Activated naive CD4-positive, alpha-beta T cell treated with anti-CD3 and anti-CD28 coated beads, Interleukin-2, amount 50 U/mL, for 16 hours (primary cell): ENCODE measurements around the gene INSC.

Source experiments
- DNase-seq: peaks from one replicate; pipeline ENCODE4 v3.0.0-alpha.2; 2020

The INSC gene

GRCh38 chr11:15224466-15224865 is 109.7 kb downstream of the INSC start:
- DNase-seq, result no peak

DNA sequence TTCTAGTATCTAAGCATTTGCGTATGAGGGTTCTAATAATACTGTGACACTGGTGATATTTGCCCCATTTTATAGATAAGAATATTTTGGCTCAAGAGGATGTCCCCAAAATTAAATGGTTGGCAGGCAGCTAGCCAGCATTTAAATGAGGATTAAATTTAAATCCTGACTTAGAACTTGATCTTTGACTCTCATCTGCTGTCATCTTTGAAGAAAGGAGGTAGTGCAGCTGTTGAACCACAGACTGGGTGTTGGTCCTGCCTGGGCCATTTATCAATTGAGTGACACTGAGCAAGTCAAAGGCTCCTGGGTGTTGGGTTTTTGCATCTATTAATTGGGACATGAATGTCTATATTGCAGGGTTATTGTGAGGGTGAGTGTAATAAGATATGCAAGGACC is 112.3 kb downstream of the INSC start:
- no peak for DNase-seq

DNA sequence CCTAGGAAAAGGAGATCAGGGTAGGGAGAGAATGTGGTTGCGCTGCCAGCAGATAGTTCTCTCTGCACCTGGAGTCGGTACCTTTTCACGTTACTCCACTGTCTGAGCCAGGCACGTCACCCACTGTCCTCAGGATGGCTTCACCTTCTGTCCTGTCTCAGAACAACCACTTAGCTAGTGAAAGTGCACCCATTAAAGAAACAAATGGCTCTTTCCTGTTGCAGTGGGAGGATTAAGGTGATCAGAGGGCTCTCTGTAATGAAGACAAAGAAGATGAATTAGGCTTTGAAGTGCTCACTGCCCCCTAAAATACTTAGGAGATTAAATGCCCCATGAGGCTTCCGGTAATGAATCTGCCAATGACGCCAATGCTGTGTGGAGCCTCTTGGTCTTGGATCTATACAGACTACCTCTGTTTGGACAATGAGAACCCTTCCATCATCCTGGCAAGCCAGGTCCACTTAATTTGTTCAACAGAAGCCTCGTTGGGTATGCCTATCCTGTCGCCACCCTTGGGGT is 113.7 kb downstream of the INSC start:
- DNase-seq, result no peak

- DNase-seq, result no peak
Observed at GRCh38 chr11:15229069-15229468, 114.3 kb downstream of the INSC start.

DNA sequence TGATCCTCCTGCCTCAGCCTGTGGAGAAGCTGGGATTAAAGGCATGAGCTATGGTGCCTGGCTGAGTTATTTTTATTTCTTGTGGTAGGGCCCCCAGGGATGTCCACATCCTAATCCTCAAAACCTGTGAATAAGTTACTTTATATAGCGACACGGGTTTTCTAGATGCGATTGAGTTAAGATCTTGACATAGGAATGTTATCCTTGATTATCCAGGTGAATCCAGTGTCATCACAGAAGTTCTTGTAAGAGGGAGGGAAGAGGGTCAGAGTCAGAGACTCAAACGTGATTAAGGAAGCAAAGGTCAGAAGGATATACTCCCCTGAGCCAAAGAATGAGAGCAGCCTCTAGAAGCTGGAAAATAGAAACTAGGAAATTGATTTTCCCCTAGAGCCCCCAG is 117.8 kb downstream of the INSC start:
- DNase-seq, result no peak

DNA sequence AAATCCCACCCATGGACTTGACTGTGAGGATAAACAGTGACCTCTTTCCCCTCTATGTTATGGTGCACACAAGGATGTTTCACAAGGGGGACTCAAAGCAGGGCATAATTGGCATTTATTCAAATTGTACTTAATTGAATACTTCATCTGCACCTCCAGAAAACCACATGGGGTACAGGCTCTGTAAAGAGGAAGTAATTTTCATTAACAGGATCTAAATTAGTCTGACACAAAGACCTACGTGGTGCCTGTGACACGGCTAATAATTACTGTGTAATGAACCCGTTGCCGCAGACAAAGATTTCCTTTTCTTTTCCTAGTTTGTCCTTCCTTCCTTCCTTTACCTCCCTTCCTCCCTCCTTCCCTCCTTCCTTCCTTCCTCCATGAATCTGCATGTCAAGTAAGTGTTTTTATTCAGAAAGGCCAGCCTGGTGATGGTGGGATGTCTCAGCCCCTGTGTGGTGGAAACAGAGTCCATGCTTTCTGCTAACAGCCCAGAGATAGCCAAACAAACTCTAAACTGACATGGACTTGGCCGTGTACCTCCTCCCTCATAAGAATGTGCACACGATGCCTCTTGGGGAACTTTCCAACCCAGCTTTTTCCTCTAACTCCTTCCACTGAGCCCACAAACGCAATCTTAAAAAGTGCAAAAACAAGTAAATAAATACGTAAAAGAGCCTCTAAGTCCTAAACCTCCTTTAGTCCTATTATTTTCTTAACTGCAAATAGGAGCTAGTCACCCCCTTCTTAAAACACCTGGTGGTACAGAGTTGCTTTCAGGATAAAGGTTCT is 118.8 kb downstream of the INSC start:
- DNase-seq, result no peak

DNA sequence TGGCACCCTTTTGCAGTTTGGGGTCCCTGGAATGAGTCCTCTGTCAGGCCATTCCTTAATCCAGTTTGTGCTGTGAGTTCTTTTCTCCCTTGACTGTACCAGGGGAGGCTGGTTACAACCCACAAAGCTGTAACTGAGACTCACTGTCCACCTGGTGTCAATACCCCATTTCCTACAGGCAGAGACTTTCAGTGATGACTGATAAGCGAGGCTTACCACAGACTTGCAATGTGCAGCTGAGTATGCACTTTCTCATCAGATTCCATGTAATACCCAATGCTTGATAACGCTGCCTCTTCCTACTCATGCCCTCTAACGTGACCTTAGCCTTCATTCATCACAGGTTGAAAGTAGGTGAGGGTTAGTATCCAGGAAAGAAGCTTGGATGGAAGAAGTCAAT is 120.1 kb downstream of the INSC start:
- no peak for DNase-seq

DNA sequence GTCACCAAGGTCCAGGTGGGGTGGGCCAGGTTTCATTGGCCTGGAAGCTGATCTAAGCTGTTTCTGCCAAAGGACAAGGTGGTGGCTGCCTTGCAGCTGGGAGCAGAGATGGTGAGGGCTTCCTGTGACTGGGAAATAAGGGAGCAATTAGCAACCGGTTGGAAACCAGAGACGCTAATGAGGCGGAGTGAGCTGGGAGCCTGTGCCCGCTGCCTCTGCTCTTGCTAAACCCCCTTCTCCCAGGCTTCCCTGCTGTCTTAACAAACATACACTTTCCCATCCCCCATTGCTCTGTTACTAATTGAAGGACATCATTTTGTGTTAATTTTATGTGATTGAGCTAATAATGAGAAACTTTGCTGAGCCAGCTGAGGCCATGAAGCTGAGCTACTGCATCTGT is 121.8 kb downstream of the INSC start:
- DNase-seq, result no peak

GRCh38 chr11:15238856-15239255 is 124.1 kb downstream of the INSC start:
- no peak for DNase-seq

GRCh38 chr11:15248749-15249148 is 134.0 kb downstream of the INSC start:
- no peak for DNase-seq

DNA sequence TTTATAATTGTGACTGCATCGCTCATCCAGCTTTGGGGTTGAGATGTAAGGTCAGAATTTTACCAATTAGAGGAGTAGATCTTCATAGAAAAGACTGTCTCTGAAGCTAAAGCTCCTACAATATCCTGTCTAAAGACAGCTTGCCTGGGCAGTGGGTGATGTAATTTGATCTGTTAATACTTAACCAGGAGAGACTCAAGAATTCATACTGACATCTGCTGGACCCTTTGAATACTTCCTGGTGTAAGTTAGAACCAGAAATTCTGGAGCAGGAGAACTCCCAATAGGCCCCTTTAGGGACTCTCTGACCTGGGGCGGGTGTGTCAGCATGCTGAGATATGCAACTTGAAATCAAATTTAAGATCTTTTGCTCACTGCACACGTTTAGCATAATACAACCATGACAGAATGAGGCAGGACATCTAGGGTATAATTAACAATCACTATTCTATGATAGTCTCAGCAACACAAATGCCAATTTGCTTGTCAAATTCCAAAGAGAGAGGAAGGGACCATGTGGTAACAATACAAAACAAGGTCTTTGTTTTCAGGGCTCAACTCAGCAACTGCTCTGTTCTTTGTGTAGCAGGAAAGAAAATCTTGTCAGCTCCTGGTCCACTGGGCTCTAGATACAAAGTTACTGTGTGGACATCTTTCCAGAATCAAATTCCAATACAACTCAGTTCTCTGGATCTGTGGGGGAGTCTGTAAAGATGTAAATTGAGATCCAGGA is 143.9 kb downstream of the INSC start:
- DNase-seq, result no peak

DNA sequence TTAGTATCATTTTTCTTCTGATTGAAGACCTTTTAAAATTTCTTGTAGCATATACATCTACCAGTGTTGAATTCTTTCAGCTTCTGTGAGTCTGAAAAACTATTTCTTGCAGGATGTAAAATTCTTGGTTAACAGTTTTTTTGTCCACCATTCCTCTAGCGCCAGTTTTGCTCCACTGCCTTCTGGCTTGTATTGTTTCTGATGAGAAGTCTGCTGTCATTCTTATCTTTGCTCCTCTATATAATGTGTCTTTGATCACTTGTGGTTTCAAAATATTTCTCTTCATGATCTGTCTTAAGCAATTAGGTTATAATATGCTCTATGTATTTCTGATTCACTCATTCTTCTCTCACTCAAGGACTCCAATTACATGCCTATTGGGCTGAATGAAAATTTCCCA is 152.3 kb downstream of the INSC start:
- DNase-seq, result no peak

DNA sequence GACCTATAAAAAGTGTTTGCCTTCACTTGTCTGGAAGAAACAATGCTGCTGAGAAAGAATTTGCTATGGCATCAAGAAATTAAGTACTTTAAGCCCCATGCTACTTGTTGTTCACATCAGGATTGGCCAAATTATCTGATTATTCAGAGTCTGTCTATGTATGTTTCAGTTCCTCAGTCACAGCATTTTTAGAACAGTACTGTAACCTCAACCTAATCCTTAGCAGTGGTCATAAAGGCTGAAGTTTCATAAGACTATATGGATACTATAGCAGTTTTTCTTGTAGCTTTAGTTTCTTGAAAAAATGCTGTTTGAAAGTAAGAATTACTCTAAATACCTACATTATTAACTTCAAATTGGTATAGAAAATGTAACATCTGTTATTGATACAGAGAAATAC is 153.9 kb downstream of the INSC start:
- no peak for DNase-seq

GRCh38 chr11:15275141-15275540 is 160.4 kb downstream of the INSC start:
- no peak for DNase-seq

GRCh38 chr11:15276621-15277020 is 161.9 kb downstream of the INSC start:
- DNase-seq, result no peak

DNA sequence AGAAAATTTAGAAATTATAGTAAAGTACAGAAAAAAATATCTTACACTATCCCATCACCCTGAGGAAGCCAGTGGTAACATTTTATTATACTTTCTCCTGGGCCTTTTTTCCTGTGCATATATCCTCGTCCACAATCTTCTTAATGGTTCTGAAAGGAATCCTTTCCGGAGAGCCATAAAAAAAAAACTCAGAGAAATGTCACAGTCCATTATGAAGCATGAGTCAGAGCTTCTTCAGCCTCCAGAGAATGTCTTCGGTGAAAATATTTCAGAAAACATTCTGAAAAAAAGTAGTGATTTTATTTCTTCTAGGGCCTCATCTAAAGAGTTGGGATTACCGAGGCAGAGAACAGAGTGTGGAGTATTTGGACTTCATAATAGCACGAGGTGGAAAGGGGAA is 163.4 kb downstream of the INSC start:
- DNase-seq, result no peak

DNA sequence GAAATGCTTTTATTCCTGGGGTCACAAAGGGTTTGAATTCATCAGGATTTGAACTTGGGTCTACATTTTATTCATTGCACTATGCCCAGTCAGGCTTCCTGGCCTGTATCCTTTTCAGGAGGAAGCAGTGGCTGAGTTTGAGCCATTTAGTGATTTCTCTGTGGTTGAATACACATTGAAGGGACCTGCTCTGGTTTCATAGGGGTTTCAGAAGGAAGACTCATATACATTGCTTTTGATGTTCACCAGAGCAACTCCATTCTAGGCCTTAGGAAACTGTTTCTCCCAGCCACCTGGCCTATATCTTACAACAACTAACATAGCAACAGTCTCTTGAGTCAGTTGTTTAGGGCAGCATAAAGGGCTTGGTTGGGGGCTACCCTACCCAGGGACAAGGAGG is 165.7 kb downstream of the INSC start:
- no peak for DNase-seq

- DNase-seq, result no peak
Observed at GRCh38 chr11:15282754-15283153, 168.0 kb downstream of the INSC start.

DNA sequence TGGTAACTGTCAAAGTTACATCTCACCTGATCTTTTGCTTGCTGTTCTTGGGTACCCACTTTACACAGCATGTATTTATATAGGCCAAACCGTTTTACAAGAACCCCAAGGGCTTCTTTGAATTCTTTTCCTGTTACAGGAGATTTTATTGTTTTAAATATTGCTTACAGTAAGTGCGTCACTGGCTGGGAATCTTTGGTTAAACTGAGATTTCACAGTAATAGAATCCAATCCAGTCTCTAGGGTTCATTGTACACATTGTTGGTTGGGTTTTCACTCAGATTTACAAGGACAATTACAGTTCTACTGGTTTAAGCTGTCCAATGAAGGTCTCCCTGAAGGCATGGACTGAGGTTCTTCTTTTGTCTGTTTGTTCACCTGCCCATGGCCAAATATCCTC is 171.7 kb downstream of the INSC start:
- no peak for DNase-seq

- no peak for DNase-seq
Observed at GRCh38 chr11:15288863-15289262, 174.1 kb downstream of the INSC start.

DNA sequence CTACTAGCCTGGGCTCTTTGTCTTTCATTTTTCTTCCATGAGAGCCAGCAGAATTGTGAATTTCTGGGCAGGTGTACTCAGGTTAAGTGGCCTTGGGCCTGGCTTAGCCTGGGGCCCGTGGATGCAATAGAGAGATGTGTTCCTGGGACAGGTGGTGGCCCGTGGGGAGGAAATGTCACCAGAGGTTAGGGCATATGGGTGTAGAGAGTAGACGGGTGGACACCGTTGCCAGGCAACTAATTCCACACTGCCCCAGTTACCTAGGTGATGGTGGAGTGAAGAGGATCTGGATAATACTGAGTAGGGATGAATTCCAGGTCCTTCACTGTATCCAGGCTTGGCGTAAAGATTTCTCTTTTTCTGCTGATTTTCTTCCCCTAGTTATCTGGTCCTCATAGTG is 175.0 kb downstream of the INSC start:
- DNase-seq, result no peak

- DNase-seq, result no peak
Observed at GRCh38 chr11:15291885-15292284, 177.2 kb downstream of the INSC start.

- DNase-seq, result no peak
Observed at GRCh38 chr11:15293975-15294620, 179.4 kb downstream of the INSC start.

GRCh38 chr11:15295695-15296094 is 181.0 kb downstream of the INSC start:
- DNase-seq, result no peak
